Inflammatory macrophage treated with lipopolysaccharide for 1 hour (primary cell): Measurements from ENCODE around the gene DKK1.
"Not testable (repeated sequence)": the region's sequence is repeated elsewhere in the genome, so short reads cannot be mapped to it uniquely, and the experiment has no call there.

Experiments used
- DNase-seq, 2 donors: peaks; one replicate each; pipeline ENCODE4 v3.0.0-alpha.2; 2020 to 2022

The DKK1 gene

DNA sequence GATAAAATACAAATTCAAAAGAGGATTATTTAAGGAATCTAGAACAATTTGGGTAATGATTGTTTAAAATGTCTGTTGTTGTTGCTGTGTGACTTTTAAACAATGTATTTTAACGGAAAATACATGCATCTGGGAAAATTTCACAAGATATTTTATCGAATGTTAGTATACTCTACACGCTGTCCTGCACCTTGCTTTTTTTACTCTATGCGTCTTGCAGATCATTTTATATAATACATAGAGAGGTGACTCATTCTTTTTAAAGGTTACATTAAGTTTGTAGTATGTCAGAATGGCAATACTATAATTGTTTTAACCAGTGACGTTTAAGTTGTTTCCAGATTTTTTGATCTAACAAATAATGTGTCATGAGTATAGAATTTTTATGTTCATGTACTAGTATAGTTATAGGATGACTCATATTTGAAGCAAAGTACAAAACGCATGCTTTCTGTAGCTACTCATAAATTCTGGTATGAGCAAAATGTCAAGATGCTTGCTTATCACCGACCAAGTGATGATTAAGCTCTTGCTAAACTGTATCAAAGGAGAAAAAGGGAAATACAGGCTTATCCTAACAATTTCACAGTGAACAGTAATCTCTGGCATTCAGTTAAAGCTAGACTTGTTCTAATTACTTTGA lies 4.9 kb downstream of the DKK1 start:
- no peak for DNase-seq

DNA sequence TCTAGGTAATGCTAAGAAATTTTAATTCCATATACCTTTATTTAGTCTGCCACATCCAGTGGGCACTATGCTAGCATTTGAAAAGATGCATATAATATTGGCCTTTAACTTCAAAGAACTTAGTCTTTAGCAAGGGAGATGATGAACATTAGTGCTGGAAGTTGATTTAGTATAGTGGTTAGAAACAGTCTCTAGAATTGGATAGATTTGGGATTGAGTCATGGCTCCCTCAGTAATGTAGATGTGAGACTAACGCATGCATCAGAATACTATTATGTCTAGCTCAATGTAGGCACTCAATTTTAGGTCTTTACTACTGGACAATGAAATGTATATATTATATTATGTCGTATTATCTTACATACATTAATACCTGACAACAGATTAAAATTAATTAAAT lies 5.8 kb downstream of the DKK1 start:
- DNase-seq = no peak

DNA sequence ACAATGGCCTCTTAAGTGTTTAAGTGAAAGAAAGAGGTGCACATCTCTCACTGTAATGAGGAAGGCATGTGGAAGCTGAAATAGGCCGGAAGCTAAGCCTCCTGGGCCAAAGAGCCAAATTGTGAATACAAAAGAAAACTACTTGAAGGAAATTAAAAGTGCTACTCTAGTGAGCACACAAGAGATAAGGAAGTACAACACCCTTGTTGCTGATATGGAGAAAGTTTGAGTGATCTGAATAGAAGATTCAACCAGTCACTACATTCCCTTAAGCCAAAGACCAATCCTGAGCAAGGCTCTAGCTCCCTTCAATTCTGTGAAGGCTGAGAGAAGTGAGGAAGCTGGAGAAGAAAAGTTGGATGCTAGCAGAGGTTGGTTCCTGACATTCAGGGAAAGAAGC lies 8.2 kb downstream of the DKK1 start:
- no peak for DNase-seq

DNA sequence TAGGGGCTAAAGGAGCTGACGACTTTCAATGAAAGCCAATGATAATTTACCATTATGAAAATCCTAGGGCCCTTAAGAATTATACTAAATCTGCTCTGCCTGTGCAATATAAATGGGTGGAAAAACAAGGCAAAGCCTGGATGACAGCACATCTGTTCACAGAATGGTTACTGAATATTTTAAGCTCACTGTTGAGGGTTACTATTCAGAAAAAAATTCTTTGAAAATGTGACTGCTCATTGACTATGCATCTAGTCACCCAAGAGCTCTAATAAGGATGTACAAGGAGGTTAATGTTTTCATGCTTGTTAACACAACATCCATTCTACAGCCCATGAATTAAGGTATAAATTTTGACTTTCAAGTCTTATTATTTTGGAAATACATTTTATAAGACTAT lies 8.9 kb downstream of the DKK1 start:
- DNase-seq = no peak

DNA sequence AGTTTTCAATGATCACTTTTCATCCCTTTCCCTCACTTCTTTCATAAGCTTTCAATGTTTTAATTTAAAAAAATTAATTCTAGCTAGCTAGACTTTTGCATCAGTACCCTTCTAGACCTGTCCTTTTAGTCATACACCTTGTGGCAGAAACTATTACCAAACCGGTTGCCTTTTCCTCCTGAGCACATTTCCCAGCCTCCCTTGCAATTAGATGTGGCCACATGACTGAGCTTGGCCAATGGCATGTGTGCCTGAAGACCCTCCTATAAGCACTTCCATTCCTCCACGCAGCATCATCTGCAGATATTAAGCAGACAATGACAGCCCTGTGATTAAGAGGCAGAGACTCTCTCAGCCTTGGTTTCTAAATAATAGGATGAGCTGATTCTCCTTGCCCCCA lies 12.3 kb downstream of the DKK1 start:
- no peak for DNase-seq

DNA sequence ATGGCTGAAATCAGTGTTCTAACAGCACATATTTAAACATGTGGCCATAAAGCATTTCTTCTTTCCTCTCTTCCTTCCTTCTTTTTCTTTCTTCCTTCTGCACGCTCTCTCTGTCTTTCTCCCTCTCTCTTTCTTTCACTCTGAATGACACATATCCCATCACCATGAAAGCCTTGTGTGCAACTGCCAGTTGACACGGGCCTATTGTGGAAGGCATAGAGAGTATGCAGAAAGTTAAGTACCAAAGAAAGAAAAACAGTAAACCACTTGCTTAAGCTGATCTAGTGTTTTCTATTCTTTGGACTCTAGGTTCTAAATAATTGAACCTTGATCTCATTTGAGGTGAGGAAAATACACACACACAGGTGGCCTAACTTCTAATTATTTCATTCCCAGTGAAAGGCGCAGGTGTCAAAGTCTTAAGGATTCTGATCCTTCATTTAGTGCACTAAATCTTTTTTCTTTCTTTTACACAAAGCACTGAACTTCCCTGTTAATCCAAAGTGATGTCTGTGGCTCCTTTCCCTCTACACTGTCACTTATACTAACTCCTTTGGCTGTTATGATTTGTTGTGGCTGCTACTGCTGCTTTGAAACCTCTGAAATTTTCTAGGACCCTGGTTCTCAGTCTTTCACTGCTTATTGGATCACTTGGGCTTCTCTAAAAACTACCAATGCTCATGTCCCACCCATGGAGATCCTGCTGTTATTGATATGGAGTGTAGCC lies 17.7 kb downstream of the DKK1 start:
- DNase-seq = no peak

DNA sequence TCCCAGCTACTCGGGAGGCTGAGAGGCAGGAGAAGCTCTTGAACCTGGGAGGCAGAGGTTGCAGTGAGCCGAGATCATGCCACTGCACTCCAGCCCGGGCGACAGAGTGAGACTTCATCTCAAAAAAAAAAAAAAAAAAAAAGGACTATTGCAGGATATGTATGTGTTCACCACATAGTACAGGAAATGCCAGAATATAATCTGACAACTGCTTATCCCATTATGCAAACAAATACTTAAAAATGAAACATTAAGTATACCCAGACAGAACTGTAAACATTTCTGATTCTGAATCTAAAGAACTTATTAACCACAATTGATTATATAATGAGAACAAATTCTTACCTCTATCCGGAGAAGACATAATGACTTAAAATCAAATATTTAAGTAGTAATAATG lies 18.7 kb downstream of the DKK1 start:
- no peak for DNase-seq

DNA sequence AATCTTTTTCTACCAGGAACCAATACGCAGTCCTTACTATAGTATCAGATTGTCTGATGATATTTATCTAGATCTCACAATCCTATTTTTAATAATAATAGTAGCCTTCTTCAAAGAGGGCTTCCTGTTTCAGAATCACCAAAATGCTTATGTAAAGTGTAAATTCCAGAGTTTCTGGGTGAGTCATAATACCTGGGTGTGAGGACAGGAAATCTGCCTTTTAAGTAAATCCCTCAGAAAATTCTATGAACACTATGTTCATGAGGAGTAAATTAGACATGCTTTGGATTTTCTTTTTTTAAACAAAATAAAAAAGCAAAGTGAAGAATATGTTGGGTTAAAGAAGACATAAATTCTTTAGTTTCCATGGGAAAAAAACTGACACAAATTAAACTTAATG lies 20.5 kb downstream of the DKK1 start:
- DNase-seq = no peak

DNA sequence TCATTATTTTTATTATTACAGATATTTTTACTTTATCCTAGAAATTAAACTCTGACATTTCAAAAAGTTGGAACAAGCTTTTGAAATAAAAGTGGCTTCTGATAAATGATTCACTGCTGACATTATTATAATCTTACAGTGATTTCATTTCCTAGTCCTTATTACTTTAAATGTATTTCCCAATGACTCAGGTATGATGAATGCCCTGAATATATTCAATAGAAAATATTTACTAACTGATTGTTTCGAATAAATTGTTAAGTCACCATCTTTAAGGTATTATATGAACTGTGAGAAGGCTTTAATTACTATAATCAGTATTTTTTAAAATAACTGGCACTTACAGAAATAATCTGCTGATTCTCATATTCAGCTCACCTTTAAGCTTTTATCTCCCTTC lies 21.6 kb downstream of the DKK1 start:
- no peak for DNase-seq

DNA sequence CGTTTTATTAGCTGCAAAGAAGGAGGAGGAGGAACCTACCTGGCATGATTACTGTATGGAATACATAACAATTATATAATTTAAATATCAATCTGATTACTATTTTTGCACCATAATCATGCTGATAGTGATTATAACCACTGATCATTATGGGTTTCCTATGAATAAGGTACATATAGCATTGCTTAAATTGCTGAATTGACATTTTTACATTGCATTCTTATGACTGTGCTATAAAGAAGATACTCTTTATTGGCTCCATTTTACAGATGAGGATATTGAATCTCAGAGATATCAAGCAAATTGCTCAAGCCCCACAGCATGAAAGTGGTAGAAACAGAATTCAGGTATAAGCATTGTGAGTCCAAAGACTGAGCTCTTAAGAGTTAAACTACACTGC lies 23.1 kb downstream of the DKK1 start:
- no peak for DNase-seq

DNA sequence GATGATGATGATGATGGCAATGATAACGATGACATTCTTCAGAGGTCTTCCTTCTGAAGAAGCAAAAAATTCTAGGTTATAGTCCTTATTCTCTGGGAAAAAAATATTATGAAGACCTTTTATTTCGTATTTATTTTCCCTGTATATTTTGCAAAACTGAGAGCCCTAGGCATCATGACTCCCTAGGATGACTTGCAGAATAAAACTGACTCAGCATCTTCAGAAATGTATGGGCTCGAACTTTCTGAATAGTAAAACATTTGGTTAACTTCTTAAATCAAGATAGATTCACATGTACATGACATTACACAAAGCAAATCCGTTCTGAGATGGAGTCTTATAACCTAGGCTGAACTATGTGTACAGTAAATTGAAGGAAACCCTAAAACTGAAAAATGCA lies 29.4 kb downstream of the DKK1 start:
- DNase-seq = no peak

DNA sequence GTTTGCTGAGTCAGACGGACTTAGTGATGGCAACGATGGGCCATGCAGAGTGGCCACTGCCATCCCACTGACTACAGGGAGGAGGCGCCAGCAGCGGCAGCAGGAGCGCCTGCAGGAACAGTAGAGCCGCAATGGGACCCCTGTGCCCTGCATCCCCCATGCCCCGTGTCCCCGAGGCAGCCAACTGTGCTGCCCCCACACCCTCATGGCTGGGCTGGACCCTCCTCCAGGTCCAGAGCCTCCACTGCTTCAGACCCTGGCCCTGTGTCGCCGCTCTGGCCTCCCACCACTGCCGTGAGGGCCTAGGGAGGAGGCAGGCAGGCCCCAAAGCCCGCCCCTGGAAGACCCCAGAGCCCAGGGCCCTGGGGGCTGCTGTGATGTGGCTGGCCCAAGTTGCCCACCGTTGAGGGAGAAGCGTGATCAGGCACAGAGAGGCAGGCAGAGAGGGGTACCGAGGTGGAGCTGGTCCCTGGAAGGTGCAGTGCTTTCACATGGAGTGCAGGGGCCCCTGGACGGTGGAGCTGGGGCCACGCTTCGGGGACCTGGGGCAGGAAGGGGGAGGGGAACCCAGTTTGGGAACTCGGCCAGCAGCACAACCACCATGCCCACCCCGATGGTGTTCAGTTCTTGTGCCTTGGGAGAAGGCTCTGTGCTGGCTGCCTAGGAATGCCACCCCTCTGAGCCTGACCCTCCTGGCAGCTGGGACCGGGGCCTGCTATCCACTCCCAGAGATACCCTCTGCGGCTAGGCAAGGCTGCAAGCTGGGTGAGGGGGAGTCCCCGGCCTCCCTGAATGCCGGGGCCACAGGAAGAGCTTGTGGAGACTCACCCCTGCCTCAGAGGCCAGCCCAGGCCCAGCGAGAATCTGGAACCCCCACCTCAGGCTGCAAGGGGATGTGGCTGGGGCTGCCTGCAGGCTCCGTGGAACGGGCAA lies 32.6 kb downstream of the DKK1 start:
- no peak for DNase-seq

DNA sequence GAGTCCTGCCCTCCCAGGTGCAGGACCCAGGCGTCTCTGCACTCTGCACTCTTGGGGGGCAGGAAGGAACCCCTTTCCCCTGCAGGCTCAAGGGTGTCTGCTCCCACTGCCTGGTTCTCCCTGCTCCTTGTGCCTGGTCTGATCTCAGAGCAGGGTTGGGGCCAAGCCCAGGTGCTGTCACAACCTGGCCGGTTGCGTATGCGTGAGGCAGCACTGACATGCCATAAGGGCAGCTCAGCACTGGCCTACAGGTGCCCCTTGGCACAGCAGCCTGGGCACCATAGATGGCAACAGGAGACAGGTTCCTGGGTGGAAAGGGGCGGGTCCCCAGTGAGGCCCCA lies 33.2 kb downstream of the DKK1 start:
- DNase-seq = no peak

DNA sequence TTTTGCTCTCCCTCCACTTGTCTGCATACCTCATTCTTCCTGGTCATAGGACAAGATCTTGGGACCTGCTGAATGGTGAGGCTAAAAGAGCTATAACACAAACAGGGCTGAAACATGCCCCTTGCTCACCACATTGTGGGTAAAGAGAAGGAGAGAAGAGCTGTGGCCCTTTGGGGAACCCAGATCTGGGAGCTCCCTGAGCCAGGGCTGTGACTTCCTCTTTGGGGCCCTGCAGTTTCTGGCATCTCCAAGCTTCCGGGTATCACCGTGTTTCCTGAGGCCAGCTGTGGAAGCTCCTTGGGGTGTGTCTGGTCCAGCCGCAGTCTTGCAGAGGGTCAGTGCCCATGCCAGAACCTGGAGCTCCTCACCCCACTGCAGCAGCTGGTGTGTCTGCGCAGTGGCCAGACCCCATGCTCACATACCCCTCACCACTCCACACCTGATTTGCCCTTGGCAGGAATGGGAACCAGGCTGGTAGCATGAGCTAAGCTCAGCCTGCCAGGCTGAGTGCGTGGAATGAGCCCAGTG lies 34.0 kb downstream of the DKK1 start:
- DNase-seq = no peak

DNA sequence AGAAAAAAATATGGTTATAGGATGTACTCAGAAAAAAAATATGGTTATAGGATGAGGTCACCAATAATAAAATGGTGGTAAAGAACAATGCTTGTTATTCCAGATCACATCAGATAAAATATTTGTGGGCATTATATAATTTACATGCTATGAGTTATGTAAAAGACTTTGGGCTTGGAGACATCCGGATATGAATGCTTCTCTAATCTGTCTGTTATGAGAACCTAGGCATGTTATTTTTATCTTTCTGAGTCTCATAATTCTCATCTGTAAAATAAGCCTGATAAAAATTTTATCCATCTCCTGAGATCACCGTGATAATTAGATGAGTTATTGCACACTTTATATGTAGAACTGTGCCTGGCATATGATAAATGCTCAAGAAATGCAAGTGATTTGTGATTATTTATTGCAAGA lies 37.8 kb downstream of the DKK1 start:
- no peak for DNase-seq

DNA sequence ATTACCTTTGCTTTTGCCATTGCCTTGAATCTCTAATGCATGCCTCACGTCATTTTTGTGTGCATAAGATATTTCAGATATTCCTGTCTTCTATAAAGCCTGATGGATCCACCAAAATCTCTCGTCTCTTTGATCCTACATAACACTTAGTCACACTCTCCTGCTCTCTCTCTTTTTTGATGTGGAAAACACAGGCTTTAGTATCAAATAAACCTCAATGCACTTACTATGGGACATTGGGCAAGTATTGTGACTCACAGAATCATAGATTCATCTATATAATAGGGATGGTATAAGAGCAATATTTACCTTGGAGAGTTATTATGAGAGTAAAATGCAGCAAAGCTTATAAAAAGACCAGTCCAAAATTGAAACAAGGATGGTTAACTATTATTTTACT lies 39.1 kb downstream of the DKK1 start:
- no peak for DNase-seq

DNA sequence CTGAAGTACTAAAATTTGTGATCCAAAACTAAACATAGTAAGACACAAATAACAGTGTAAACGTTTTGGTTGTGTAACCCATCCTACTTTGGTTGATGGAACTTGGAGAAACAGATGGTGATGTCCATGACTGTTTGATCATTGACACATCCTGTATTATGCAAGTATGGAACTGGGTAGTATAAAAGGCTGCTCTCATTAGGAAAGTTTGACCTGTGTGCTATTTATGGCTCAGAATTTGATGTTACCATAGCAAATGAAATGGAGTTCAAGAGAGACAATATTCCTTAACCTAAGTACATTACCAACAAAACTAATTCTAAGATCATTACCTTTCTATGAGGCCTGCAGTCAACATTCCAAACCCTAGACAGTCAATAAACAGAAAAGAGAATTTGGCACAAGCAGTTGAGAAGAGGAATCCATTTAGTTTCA lies 39.9 kb downstream of the DKK1 start:
- DNase-seq = no peak

DNA sequence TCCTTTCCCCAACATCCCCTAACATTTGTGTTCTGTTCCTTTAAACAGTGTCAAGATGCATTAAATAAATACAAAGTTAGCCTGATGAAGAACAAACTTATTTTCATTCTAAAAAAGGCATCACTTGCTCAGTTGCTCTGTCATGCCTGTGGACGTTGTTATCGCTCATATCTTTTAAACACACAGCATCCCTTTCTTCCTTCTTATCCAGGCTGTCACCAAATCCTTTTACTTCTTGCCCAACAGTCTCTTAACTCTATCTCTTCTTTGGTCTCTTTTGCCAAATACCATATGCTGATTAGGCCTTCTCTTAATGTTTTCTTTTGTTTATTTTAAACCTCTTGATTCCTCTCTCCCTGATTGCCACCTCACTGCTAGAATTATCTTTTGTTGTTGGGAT lies 43.9 kb downstream of the DKK1 start:
- DNase-seq = no peak

DNA sequence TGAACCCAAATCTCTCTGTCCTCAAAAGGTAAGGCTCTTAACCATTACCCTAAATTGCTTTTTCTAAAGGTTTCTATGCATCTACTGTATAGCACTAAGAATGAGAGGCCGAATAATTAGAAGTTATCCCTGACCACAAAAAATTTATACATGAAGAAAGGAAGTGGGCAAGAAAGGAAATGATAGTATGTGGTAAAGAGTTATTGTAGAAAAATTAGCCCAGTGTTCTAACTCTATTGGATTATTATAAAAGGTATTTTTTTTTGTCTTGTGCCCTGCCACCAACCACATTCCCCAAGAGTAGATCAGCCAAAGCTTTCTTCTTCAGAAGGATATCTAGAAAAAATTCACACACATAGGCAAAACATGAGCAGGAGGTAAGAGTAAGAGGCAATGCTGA lies 45.4 kb downstream of the DKK1 start:
- DNase-seq = no peak

DNA sequence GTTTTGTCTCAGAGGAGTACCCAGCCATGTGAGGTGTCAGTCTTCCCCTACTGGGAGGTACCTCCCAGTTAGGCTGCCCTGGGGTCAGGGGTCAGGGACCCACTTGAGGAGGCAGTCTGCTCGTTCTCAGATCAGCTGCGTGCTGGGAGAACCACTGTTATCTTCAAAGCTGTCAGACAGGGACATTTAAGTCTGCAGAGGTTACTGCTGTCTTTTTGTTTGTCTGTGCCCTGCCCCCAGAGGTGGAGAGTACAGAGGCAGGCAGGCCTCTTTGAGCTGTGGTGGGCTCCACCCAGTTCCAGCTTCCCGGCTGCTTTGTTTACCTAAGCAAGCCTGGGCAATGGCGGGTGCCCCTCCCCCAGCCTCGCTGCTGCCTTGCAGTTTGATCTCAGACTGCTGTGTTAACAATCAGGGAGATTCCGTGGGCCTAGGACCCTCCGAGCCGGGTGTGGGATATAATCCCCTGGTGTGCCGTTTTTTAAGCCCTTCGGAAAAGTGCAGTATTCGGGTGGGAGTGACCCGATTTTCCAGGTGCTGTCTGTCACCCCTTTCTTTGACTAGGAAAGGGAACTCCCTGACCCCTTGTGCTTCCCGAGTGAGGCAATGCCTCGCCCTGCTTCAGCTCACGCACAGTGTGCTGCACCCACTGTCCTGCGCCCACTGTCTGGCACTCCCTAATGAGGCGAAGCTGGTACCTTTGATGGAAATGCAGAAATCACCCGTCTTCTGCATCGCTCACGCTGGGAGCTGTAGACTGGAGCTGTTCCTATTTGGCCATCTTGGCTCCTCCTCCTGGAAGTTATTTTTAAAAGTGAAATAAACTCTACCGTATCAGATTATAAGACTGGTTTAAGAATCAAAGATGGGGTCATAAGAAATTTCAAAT lies 51.7 kb downstream of the DKK1 start:
- DNase-seq = not testable (repeated sequence)
